HL-60/S4 treated with retinoic acid at 250 ng/mL for 4 days and 3 days (cell line): ENCODE results near the gene MUC20.
"Not testable (repeated sequence)": the region's sequence is repeated elsewhere in the genome, so short reads cannot be mapped to it uniquely, and the experiment has no call there.

Experiments
- in situ Hi-C: fragments of 300-500 bp; cut with MboI; formaldehyde crosslinking; loops from 2 replicates; pipeline ENCODE4 v1.7.0; 2022; ENCODE audit warnings: low sequenced_read_pairs

Gene MUC20

DNA sequence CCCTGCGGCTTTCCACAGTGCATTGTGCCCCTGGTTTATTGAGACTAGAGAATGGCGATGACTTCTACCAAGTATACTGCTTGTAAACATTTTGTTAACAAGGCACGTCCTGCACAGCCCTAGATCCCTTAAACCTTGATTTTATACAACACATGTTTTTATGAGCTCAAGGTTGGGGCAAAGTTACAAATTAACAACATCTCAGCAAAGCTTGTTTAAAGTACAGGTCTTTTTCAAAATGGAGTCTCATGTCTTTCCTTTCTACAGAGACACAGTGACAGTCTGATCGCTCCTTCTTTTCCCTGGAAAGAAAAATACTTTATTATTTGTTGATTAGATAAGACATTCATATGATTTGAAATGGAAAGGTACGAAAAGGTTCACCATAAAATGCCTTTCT, 8.0 kb downstream of the MUC20 start:
- in situ Hi-C loops = not testable (repeated sequence)

DNA sequence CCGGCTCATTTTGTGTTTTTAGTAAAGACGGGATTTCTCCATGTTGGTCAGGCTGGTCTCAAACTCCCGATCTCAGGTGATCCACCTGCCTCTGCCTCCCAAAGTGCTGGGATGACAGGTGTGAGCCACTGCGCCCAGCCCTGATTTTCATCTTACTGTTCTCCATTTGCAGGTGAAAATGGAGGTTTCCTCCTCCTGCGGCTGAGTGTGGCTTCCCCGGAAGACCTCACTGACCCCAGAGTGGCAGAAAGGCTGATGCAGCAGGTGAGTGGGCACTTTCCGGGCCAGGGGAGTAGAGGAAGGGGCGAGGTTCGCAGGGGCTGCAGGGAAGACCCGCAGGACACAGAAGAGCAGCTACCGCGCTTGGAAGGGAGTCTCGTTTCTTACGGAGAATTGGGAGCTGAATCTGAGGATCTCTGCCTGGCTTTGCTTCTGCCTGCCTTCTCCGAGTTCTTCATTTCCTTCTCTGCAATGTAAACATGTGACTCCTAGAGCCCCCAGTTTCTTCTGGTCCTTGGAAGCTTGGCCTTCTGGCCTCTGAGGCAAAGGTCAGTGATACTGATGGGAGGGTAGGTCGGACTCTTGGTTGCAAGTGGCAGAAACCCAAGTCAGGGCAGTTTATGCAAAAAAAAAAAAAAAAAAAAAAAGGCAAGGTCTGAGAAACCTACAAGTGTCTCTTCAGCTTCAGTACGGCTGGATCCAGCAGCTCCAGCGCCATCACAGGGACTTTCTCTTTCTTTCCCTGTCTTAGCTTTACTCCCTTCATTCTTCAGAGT, 8.9 kb downstream of the MUC20 start:
- in situ Hi-C loops = no loop called here

DNA sequence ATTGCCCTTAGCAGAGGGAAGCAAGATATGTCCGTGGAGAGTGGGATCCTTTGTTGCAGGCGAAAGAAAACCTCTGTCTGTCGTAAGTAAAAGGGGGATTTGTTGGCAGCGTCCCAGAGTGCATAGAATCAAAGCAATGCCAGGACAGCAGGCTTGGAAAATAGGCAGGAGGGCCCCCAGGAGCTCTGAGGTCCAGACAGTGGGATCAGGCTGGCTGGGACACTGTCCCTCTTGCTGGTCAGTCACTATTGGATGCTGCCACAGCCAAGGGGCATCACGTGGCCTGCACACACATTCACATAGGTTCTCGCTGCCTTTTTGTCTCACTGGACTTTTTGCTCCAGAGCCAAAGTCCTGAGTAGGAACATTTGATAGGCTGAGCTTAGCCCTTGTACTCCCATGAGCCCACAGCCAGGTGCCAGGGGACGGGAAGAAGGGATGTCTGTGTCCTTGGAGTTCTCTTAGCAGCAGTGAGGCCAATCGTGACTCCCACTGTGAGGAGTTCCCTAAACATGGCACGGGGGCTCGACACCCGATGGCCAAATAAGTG, 10.7 kb downstream of the MUC20 start:
- in situ Hi-C loops = no loop called here

DNA sequence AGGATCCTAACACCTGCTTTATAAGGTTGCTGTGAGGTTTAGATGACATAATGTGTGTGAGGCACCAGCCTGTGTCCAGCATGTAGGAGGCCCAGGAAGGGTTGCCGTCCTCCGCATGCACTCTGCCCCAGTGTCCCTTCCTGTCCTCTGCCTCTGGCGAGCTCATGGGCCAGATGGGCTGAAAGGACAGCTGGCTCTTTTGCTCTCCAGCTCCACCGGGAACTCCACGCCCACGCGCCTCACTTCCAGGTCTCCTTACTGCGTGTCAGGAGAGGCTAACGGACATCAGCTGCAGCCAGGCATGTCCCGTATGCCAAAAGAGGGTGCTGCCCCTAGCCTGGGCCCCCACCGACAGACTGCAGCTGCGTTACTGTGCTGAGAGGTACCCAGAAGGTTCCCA, 12.2 kb downstream of the MUC20 start:
- in situ Hi-C loops = no loop called here

DNA sequence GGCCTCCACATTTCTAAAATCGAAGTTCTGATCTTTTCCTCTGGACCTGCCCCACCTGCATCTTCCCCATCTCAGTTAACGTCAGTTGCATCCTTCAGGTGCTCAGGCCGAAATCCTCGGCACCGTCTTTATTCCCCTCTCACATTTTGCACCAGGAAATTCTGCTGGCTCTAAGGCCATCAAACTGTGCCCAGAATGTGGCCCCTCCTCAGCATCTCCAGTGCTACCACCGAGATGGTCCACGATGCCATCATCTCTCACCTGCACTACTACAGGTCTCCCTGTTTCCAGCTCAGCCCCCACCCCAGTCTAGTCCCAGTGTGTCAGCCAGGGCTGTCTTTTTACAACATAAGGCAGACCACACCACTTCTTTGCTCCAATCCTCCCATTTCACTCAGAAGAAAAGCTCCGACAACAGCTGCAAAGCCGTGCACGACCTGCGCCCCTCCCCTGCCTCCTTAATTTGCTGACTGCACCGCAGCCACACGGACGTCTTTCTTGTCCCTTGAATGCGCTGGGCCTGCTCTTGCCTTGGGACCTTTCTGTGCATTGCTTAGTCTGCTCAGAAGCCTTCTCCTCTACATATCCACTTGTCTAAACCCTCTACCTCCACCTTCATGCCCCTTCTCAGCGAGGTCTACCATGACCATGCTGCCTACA, 14.4 kb downstream of the MUC20 start:
- in situ Hi-C loops = no loop called here

DNA sequence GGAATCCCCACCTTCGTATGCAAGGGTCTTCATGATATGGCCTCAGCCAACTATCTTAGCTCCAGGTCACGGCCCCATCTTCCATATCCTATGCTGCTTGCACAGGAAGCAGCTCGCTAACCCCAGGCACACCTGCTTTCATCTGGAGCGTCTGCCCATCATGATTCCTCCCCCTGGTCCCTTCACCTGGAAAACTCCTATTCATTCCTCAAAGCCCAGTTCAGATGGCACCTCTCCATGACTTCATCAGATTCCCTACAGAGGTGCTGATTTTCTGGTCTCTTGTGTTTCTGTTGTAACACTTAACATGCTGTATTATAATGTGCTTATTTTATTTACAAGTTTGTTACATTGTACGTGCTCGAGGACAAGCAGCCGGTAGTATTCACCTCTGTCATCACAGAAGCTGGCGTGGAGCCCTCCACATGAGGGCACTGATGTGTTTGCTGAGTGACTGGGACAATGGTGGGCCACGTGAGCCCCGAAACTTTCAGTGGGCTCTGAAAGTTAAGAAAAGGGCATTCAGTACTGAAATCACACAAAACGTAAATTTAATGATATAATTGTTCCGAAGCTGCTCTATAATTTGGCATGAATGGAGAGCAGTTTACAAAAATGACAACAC, 16.2 kb downstream of the MUC20 start:
- in situ Hi-C loops = no loop called here

DNA sequence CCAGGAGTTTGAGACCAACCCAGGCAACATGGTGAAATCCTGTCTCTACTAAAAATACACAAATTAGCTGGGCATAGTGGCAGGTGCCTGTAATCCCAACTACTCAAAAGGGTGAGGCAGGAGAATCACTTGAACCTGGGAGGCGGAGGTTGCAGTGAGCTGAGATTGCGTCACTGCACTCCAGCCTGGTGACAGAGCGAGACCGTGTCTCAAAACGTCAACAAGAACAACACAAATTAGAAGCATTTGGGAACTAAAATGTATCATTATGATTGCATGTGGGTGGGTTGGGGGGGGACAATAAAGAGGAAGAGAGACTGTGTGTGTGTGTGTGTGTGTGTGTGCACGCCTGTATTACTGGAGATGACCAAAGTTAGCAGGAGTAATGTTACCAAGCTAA, 17.0 kb downstream of the MUC20 start:
- in situ Hi-C loops = not testable (repeated sequence)

DNA sequence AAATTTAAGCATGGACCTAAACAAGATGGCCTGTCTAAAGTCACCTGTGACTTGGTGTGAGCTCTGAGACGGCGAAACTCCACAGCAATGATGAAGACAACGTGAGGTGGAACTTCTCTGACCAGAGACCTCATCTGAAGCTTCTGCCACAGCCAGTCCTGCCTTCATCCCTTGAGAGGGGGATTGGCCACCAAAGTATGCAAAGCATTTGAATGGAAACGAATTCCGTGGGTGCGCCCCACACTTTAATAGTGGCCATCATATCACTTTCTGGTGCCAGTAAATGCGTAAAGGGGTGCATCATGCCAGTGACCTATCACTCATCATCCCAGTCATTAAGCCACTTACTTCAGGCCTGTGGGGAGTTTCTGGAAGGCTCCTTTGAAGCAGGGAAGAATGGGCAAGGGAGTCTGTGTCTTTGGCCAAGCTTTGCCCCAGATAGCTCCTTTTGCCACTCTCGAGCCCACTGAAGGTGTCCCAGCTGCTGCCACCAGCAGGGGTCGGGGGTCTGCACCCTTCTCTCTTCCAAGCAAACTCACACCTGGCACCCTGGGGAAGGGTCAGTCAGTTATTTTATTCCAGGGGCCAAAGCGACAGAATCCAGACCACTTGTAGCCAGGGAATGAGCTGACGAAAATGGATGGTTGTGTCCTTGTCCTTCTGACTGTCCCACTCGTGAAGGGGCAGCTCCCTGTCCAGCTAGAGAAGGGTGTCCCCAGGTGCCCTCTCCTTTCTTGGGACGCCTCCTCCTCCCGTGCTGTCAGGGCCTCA, 17.7 kb downstream of the MUC20 start:
- in situ Hi-C loops = no loop called here

DNA sequence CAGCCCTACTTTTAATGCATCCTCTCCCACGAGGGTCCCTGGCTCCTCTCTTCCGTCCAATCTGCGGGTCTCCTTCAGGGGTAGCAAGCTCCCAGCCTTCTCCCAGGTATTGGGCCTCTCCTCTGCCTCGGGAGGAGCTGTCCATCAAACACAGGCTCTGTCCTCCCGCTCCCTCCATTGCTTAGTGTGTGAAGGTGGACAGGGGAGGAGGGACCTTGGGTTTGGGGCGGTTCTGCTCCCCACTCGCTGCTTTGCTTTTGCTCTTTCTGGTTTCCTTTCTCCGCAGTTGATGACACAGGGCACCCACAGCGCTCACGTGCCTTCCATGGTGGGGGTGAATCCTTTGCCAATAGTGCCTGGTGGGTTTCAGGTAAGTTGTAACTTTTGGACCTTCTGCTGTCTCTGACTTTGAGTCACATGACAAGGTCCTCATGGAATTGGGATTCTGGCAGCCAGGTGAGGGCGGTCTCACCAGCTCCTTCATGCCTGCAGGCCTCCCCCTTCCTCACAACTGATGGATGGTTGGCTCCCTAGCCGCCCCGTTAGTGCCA, 18.9 kb downstream of the MUC20 start:
- in situ Hi-C loops = no loop called here

DNA sequence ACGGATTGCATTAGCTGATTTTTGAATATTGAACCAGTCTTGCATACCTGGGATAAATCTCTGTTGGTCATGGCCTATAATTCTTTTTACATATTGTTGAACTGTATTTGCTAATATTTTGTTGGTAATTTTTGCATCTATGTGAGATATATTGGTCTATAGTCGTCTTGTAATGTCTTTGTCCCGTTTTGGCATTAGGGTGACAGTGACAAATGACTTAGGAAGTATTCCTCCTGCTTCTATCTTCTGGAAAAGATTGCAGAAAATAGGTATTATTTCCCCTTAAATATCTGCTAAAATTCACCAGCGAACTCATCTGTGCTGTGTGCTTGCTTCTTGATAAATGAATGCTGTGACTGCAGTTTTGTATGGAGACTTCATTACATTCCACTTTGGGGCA, 23.7 kb downstream of the MUC20 start:
- in situ Hi-C loops = no loop called here

DNA sequence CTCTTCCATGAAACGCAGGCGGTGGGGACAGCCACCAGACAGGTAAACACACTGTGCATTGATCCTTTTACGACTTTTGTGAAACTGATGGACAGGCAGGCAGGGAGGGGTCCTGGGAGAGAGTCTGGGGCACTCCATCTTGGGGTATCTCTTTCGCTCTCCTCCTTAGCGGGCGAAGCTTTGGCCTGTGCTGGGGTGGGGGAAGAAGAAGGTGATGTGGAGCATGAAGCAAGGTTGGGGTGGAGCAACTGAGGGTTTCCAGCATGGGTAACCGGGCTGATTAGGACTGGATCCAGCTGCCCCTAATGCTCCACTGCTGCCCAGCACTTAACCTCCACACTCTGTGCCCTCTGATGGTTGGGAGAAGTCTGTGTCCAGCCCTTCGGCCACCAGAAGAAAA, 25.6 kb downstream of the MUC20 start:
- in situ Hi-C loops = no loop called here

DNA sequence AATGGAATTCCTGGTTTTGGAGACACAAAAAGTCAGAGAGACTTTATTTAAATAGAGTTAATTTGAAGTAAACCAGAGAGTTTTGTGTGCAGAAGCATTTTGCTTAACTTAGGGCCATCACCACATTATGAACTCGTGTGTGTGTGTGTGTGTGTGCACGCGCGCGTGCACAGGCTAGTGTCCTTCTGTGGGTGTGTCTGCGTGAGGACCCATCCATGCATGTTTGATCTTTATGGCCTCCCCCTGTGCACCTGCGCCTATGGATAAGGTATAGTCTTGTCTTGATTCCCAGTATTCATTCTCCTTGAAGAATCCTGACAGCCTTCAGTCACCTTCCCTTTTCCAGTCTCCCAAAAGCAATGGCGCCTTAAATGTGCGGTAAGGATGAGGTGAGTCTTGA, 26.0 kb downstream of the MUC20 start:
- in situ Hi-C loops = no loop called here

DNA sequence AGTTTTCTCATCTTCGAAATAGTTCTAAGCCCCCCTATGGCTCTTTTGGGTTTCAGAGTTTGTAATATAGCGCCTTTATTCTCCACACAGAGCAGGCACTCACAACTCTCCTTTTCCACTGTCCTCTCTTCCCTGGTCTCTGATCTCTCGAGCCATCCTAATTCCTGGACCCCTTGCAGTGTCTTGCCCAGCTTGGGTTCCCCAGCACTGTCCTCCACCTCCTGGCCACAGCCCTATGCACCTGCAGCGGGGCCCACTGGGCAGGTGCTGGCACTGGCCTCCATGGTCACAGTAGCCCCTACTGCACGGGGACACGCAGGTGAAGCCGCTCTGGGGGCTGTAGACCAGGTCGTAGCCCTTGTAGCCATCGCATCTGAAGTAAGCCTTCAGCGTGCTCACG, 27.9 kb downstream of the MUC20 start:
- in situ Hi-C loops = no loop called here

DNA sequence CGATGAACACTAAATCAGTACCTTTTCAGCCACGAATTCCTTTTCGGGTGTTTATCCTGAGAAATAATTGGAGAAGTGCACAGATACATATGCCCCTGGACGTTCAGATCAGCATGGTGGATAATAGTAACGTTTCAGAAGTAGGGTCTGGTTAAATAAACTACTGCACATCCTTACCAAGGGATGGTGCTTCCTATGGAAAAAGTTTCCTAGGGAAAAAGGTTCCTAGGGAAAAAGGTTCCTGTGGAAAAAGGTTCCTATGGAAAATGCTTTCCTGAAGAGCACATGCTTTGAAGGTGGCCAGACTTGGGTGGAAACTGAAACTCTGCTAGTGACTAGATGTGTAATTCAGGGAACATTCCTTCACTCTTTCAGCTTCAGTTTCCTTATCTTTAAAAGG, 28.3 kb downstream of the MUC20 start:
- in situ Hi-C loops = not testable (repeated sequence)

DNA sequence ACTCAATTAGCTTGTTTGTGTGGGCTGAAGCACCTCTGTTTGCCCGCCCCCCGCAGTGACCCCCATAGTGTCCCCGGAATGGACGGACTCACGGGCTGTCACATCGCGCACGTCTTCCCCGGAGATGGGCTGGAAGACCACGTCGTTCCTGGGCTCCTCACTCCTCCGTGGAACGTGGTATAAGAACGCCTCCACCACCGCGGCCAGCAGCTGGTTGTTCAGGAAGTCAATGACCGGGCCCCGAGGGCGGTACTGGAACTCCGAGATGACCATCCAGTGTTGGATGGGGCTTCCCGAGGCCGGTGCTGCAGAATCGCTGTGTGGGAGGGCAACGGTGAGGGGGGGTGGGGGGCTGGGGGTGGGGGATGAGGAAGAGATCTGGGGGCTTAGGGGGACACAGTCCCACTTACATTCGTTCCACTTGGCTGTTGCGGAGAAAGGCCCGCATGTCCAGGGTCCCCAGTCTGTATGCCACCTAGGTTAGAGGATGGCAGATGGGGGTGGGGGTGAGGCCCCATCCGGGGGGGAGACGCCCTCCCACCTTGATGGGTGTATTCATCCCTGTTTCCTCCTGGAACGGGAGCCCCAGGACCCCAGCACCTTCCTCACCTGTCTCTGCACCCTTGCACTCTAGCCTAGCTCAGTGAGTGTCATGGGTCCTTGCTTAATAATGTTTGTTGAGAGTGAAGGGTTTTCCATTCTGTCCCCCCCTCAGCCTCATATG, 30.2 kb downstream of the MUC20 start:
- in situ Hi-C loops = no loop called here

DNA sequence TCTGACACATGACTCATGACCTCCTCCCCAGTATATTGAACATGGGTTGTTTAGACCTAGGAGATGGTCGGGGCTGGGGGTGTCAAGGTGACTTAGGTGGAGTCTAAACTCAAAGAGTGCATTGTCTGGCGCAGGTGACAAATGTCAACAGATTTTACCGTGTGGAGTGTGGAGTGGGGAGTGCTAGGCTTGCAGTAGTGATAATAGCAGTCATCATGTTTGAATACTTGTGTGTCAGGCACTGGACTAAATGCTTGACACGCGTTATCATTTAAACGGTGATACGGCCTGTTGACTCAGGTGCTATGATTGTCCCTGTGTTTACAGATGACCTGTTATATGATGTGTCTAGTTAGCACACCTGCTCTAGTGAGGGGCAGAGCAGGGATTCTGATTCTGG, 30.8 kb downstream of the MUC20 start:
- in situ Hi-C loops = no loop called here

DNA sequence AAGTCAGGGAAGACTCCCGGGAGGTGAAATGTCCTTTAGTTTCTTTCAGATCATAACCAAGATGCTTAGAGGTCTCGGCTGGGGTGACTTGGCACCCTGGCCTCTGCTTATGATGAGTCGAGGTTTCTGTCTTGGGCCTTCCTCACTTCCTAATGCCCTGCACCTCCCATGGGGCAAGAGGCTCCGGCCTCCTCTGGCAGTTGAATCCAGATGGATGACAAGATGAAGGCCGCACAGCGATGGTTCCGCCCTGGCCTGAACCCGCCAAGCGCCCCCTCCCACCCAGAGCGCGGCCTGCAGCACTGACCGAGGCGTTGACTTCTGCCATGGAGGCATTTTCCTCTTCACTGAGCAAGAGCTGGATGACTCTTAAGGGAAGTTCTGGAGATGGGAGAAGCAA, 31.3 kb downstream of the MUC20 start:
- in situ Hi-C loops = no loop called here

DNA sequence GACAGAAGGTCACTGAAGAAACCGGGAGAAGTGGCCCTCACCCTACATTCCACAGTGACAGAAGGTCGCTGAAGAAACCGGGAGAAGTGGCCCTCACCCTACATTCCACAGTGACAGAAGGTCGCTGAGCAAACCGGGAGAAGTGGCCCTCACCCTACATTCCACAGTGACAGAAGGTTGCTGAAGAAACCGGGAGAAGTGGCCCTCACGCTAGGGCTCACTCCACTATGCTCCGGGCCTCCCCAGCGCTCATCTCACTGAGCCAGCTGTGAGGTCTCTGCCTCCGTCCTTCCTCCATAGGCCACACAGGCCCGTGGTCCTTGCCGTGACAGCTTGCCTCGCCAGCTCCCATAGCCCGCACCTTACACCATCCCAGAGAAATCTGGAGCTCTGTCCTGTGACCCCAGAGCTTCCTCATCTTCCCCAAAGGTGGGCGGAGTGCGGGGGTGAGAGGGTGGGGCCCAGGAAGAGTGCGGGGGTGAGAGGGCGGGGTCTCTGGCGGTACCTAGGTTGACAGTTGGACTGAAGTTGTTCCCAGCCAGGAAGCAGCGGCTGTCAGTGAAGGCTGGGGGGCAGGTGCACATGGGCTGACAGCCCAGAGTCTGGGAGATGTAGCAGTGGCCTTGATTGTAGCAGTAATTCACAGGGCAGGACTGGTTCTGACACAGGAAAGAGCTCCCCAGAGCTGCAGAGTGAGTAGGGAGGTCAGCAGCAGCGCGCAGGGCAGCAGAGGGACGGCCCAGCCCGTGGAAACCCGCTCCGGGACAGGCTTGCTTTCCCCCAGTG, 32.0 kb downstream of the MUC20 start:
- in situ Hi-C loops = no loop called here

DNA sequence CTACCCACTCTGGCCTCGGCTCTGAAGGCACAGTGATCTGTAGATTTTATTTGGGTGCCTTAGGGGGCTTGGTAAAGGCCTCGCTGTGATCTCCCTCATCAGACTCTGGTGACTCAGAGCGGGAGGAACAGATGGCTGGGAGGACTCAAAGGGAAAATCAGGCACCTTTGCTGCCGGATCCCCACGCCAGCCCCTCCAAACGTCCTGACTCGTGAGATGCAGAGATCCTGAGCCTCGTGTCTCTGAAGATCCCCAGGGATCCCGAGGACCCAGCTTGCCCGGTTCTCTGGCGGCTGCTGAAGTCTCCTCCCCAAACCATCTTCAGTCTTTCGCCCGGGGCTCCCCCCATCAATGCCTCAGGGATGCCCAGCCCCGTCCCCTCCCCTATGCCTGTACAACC, 32.8 kb downstream of the MUC20 start:
- in situ Hi-C loops = no loop called here

DNA sequence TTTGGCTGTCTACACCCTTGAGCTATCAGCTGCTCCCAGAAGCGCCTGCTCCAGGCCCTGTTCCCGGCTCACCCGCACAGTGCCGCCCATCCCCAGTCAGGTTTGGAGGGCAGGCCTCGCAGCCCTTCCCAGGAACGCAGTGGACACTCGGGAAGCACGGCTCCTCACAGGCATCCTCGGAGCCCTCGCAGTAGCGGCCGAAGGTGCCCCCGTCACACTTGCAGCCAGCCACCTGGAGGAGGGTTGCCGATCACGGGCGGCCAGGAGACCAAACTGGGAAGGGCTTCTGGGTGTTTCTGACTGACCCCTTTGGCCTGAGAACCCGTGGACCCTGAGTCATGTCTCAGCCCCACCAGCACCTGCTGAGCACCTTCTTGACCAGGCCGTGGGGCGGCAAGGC, 33.4 kb downstream of the MUC20 start:
- in situ Hi-C loops = no loop called here
